Kidney glomerular epithelial cell (primary cell): ENCODE results near the gene TUT7.

Experiments used
- DNase-seq: peaks from one replicate; lab custom pipeline; 2025; lab: John Stamatoyannopoulos, UW

Gene TUT7

DNA sequence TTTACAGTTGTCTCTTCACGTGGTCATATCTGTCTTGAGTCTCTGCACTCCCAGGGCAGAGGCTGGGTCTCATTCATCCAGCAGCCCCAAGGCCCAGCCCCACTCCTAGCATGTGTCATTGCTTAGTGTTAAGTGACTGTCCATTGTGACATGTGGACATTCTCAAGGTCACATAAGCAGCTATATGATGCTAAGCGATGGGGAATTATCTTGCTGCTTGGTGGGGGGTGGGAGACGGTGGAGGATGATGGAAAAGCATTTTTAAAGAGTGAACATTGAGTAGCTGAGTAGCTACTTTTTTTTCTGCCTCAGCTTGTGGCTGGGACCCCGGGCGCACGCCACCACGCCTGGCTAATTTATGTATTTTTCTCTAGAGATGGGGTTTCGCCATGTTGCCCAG lies 94.7 kb downstream of the TUT7 start, which contains the start of gene C9orf153:
Gene C9orf153, minus strand, starts transcription at position 101 of the 400 bp plus-strand sequence. CDS start 30,054 bp downstream, outside the sequence.
- no peak for DNase-seq

- no peak for DNase-seq
Observed at GRCh38 chr9:86257391-86257790, 96.8 kb downstream of the TUT7 start.

DNA sequence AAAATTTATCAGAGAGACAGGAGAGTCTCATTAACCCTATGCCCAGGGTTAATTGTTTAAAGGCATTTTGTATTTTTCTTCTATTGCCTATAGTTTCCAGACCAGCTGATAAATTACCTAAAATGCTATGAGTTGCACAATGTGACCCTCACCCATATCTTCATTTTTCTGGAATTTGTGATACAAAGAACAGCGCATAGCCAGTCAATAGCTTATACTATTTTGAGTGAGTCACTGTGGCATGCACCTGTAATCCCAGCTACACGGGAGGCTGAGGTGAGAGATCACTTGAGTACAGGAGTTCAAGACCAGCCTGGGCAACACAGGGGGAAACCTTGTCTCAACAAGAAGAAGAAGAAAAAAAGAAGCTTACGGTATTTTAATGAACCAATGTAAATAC lies 97.6 kb downstream of the TUT7 start:
- DNase-seq: no peak

GRCh38 chr9:86253577-86253976 lies 100.6 kb downstream of the TUT7 start:
- DNase-seq: no peak

DNA sequence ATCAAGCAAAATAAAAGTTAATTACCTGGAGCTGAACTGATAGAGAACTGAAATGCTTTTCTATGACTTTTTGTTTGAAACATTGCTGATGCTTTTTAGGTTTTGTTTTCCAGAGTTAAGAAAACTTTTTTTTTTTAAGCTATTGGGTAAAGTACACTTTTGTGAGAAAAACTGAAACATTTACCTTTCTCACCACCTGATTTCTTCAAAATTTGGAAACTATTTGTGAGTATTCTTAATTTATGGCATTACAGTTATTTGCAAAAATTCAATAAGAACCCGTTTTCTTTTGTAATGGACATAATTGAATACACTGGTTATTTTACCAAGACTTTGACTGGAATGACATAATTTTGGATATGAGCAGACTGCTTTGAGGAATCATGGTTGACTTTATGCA lies 101.3 kb downstream of the TUT7 start:
- DNase-seq: no peak

DNA sequence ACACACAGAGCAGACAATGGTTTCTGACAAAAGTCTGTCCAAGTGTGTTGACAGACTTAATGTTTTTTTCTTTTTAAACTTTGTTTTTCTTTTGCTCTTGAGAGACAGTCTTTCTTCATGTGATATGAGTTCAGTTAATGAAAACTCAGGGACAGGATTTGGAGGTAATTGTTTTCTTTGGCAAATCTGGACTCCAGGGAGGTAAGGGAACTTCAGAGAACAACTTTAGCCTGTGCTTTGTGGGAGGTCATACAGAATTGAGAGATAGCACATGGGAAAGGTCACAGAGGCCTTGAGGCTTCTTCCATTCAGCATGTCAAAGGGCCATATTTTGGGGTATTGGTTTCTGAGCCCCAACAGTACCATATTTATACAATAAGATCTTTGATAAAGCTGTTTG lies 104.1 kb downstream of the TUT7 start:
- no peak for DNase-seq

DNA sequence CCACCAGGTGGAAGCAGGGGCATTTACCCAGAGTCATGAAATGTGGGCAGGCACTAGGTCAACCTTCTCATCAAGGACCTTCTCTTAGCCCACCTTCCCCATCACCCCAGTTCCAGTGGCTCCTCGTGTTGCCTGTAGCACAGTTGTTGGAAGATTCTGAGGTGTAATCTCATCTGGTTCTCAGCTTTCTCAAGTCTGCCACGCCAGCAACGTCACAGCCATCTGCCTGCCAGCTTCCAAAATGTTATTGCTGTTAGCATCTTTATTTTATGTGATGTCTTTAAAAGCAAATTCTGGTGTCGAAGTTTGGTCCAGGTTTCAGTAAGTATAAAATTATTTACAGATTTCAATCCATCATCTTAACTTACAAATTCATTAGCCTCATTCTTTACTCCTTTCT lies 105.5 kb downstream of the TUT7 start:
- DNase-seq: no peak

- no peak for DNase-seq
Observed at GRCh38 chr9:86246752-86247161, 107.5 kb downstream of the TUT7 start.

DNA sequence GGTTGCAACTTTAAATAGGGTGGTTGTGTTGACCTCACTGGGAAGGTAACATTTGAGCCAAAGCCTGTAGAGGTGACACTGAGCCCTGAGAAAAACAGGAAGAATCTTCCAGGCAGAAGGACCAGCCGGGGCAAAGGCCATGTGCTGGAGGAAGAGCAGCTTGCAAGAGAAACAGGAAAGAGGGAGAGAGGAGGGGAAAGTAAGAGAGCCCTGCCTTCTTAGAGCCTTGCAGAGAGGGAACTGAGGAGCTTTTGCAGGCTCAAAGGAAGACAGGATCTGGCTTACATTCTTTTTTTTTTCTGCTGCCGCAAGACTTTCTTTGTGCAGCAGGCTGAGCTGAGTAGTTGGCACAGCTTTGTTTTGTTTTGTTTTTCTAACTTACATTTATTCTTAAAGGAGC lies 112.1 kb downstream of the TUT7 start:
- no peak for DNase-seq

DNA sequence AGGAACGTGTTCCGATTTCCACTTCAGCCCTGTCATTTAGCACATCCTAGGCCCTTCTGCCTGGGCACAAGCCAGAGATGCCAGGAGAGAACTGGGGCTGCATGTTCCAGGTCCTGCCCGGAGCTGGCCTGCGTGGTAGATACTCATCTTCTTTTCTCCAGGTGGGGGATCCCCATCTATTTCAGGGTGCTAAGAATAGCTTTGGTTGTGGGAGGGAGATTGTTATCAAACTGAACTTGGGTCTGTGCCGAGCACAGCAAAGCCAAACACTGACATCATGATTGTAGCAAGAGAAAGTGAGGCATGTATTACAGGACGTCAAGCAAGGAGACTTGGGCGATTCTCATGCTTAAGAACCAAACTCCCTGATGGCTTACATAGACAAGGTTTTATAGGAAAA lies 113.0 kb downstream of the TUT7 start:
- DNase-seq: no peak

GRCh38 chr9:86238861-86239770 lies 115.1 kb downstream of the TUT7 start:
- DNase-seq: no peak
